Measurements from ENCODE around the gene FRMPD2.
A peak's percentile ranks its signal among the peaks of the same experiment; 100 is the strongest.
"Not testable (repeated sequence)": the region's sequence is repeated elsewhere in the genome, so short reads cannot be mapped to it uniquely, and the experiment has no call there.

The FRMPD2 gene

DNA sequence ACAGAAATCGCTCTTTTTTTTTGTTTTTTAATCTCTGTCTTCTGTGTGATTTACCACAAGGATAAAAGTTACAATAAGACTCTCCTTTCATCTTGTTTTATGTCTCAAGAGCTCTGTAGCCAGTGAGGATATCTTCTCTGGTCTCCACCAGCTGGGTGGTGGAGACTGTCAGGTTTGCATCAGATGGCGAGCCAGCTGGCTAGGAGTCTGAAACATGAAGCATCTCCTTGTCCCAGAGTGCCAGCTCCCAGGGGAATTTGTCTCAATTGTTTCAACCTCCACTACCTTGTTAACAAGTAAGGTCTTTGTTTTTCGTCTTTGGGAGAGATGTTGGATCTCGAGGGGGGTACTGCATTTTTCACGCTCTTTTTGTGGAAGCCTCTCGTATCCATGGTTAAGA lies 47.3 kb downstream of the FRMPD2 start:
- DNase-seq (ENCODE audit: insufficient read length, low spot score), result no peak
- no peak for TF ChIP-seq PAX5 (IDR thresholded peaks at IDR 0.05; ENCODE audit: insufficient read depth, low read length, severe bottlenecking)
- TF ChIP-seq POLR2AphosphoS5 (IDR thresholded peaks at IDR 0.05; ENCODE audit: low read depth, low read length), result no peak
- TF ChIP-seq TAF1 (IDR thresholded peaks at IDR 0.05; ENCODE audit: low read depth, low read length), result no peak
- no peak for TF ChIP-seq SPI1 (IDR thresholded peaks at IDR 0.05; ENCODE audit: low read depth, low read length)
- TF ChIP-seq POU2F2 (IDR thresholded peaks at IDR 0.05; ENCODE audit: low read depth, low read length), result no peak
- TF ChIP-seq POLR2A (IDR thresholded peaks at IDR 0.05; ENCODE audit: low read depth, low read length), result no peak
- FAIRE-seq, result no peak

DNA sequence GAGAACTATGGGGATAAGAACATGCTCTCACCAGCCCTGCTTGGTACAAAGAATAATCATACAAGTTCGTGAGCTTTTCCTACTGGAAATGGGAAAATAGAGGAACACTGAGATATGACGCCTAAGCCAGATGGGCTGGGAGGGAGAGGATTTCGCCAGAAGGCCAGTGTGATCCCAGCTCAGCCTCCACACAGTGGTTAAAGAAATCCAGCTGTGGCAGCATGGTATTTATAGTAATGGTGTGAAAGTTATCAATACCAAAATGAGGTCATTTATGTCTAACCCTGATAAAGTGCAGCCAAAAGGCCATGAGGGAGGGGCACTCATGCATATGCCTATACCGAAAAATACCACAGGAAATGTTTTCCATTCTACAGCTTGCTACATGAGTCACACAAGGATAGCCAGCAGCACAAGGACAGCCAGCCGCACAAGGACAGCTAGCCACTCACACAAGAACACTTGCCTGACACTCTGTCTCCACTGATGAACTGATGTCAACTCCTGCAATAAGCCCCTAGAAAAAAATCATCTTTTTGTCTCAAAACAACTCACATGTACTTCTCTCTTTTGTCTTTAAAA lies 49.4 kb downstream of the FRMPD2 start:
- peak; percentile 88 for FAIRE-seq
- TF ChIP-seq SPI1 (IDR thresholded peaks at IDR 0.05; ENCODE audit: low read depth, low read length) (no peak), TAF1 (IDR thresholded peaks at IDR 0.05; ENCODE audit: low read depth, low read length) (no peak), POLR2AphosphoS5 (IDR thresholded peaks at IDR 0.05; ENCODE audit: low read depth, low read length) (no peak), POU2F2 (IDR thresholded peaks at IDR 0.05; ENCODE audit: low read depth, low read length) (no peak), POLR2A (IDR thresholded peaks at IDR 0.05; ENCODE audit: low read depth, low read length) (no peak), PAX5 (IDR thresholded peaks at IDR 0.05; ENCODE audit: insufficient read depth, low read length, severe bottlenecking) (no peak)
- no peak for DNase-seq (ENCODE audit: insufficient read length, low spot score)

DNA sequence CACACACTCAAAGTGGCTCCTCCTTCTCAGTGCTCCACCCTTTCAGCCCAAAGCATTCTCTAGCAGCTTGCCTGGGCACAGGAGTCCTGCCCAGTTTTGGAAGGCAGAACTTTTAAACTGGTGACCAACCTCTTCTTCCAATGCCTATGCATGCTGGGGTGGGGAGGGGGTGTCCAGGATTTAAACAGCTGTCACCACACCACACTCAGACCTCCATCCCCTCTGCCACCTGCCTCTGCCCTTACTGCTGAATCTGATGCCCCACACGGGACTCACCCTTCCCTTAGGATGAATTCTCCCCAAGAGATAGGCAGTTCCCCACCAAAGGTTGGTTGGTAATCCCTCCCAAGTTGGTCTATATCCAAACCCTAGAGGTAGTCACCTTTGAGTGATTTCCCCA lies 50.2 kb downstream of the FRMPD2 start:
- DNase-seq (ENCODE audit: insufficient read length, low spot score) (no peak), FAIRE-seq (no peak)
- TF ChIP-seq POLR2A (IDR thresholded peaks at IDR 0.05; ENCODE audit: low read depth, low read length), result no peak
- no peak for TF ChIP-seq POLR2AphosphoS5 (IDR thresholded peaks at IDR 0.05; ENCODE audit: low read depth, low read length)
- TF ChIP-seq POU2F2 (IDR thresholded peaks at IDR 0.05; ENCODE audit: low read depth, low read length), result no peak
- no peak for TF ChIP-seq PAX5 (IDR thresholded peaks at IDR 0.05; ENCODE audit: insufficient read depth, low read length, severe bottlenecking)
- no peak for TF ChIP-seq SPI1 (IDR thresholded peaks at IDR 0.05; ENCODE audit: low read depth, low read length)

- FAIRE-seq (no peak), DNase-seq (ENCODE audit: insufficient read length, low spot score) (no peak)
- TF ChIP-seq POU2F2 (IDR thresholded peaks at IDR 0.05; ENCODE audit: low read depth, low read length) (no peak), PAX5 (IDR thresholded peaks at IDR 0.05; ENCODE audit: insufficient read depth, low read length, severe bottlenecking) (no peak), POLR2AphosphoS5 (IDR thresholded peaks at IDR 0.05; ENCODE audit: low read depth, low read length) (no peak), TAF1 (IDR thresholded peaks at IDR 0.05; ENCODE audit: low read depth, low read length) (no peak), SPI1 (IDR thresholded peaks at IDR 0.05; ENCODE audit: low read depth, low read length) (no peak), POLR2A (IDR thresholded peaks at IDR 0.05; ENCODE audit: low read depth, low read length) (no peak)
Measured at GRCh38 chr10:48221814-48222213, 52.7 kb downstream of the FRMPD2 start.

- DNase-seq (ENCODE audit: insufficient read length, low spot score); FAIRE-seq: not testable (repeated sequence)
Measured at GRCh38 chr10:48221031-48221430, 53.5 kb downstream of the FRMPD2 start.

GRCh38 chr10:48219194-48219593 lies 55.3 kb downstream of the FRMPD2 start:
- DNase-seq (ENCODE audit: insufficient read length, low spot score) (no peak), FAIRE-seq (no peak)
- TF ChIP-seq POLR2A (IDR thresholded peaks at IDR 0.05; ENCODE audit: low read depth, low read length) (no peak), POLR2AphosphoS5 (IDR thresholded peaks at IDR 0.05; ENCODE audit: low read depth, low read length) (no peak), SPI1 (IDR thresholded peaks at IDR 0.05; ENCODE audit: low read depth, low read length) (no peak), TAF1 (IDR thresholded peaks at IDR 0.05; ENCODE audit: low read depth, low read length) (no peak), PAX5 (IDR thresholded peaks at IDR 0.05; ENCODE audit: insufficient read depth, low read length, severe bottlenecking) (no peak), POU2F2 (IDR thresholded peaks at IDR 0.05; ENCODE audit: low read depth, low read length) (no peak)

GRCh38 chr10:48216744-48217143 lies 57.8 kb downstream of the FRMPD2 start:
- TF ChIP-seq POU2F2 (IDR thresholded peaks at IDR 0.05; ENCODE audit: low read depth, low read length), result no peak
- TF ChIP-seq TAF1 (IDR thresholded peaks at IDR 0.05; ENCODE audit: low read depth, low read length), result no peak
- TF ChIP-seq PAX5 (IDR thresholded peaks at IDR 0.05; ENCODE audit: insufficient read depth, low read length, severe bottlenecking), result no peak
- TF ChIP-seq SPI1 (IDR thresholded peaks at IDR 0.05; ENCODE audit: low read depth, low read length), result no peak
- no peak for TF ChIP-seq POLR2AphosphoS5 (IDR thresholded peaks at IDR 0.05; ENCODE audit: low read depth, low read length)
- no peak for TF ChIP-seq POLR2A (IDR thresholded peaks at IDR 0.05; ENCODE audit: low read depth, low read length)
- FAIRE-seq (no peak), DNase-seq (ENCODE audit: insufficient read length, low spot score) (no peak)

DNA sequence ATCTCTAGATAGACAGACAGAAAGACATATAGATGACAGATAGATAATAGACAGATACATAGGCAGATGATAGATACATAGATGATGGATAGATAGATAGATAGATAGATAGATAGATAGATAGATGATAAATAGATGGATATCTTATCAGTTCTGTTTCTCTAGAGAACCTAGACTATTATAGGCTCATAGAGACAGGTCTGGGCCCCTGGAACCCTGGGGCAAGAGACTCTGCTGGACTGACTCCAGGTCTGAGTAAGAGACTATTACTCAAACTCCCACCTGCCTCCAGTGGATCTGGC lies 58.3 kb downstream of the FRMPD2 start:
- no peak for DNase-seq (ENCODE audit: insufficient read length, low spot score)
- TF ChIP-seq SPI1 (IDR thresholded peaks at IDR 0.05; ENCODE audit: low read depth, low read length) (no peak), TAF1 (IDR thresholded peaks at IDR 0.05; ENCODE audit: low read depth, low read length) (no peak), POU2F2 (IDR thresholded peaks at IDR 0.05; ENCODE audit: low read depth, low read length) (no peak), PAX5 (IDR thresholded peaks at IDR 0.05; ENCODE audit: insufficient read depth, low read length, severe bottlenecking) (no peak), POLR2AphosphoS5 (IDR thresholded peaks at IDR 0.05; ENCODE audit: low read depth, low read length) (no peak), POLR2A (IDR thresholded peaks at IDR 0.05; ENCODE audit: low read depth, low read length) (no peak)
- FAIRE-seq, result no peak

DNA sequence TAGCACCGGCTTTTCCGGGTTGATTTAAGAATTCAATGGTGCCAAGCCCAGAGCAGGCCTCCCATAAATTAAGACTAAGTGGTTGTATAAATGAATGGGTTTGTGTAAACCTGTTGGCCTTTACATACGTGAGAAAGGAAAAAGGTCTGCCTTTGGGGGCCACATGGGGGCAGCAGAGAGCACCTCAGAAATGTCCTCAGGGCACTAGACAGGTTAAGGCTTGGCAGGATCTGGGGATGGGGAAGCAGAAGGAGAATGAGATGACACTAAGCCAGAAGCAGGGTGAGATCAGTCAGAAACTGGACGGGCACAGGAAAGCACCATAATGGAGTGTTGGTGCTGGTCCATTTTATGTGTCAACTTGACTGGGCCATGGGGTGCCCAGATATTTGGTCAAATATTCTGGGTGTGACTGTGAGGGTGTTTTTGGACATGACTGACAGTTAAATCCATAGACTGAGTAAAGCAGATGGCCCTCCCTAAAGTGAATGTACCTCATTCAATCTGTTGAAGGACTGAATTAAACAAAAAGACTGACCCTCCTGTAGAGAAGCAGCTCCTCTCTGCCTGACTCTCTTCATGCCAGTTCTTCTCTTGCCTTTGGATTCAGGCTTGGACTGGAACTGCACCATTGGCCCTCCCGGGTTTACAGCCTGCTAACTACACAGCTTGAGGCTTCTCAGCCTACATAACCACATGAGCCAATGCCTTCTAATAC lies 58.9 kb downstream of the FRMPD2 start:
- no peak for TF ChIP-seq SPI1 (IDR thresholded peaks at IDR 0.05; ENCODE audit: low read depth, low read length)
- TF ChIP-seq TAF1 (IDR thresholded peaks at IDR 0.05; ENCODE audit: low read depth, low read length), result no peak
- no peak for TF ChIP-seq POLR2A (IDR thresholded peaks at IDR 0.05; ENCODE audit: low read depth, low read length)
- no peak for TF ChIP-seq POLR2AphosphoS5 (IDR thresholded peaks at IDR 0.05; ENCODE audit: low read depth, low read length)
- TF ChIP-seq PAX5 (IDR thresholded peaks at IDR 0.05; ENCODE audit: insufficient read depth, low read length, severe bottlenecking), result no peak
- no peak for TF ChIP-seq POU2F2 (IDR thresholded peaks at IDR 0.05; ENCODE audit: low read depth, low read length)
- DNase-seq (ENCODE audit: insufficient read length, low spot score) (peak; percentile 20), FAIRE-seq (peak; percentile 78)

All from GM12891 (cell line).